ENCODE data around the gene HBE1.
"Not testable (repeated sequence)": the region's sequence is repeated elsewhere in the genome, so short reads cannot be mapped to it uniquely, and the experiment has no call there.

The HBE1 gene

DNA sequence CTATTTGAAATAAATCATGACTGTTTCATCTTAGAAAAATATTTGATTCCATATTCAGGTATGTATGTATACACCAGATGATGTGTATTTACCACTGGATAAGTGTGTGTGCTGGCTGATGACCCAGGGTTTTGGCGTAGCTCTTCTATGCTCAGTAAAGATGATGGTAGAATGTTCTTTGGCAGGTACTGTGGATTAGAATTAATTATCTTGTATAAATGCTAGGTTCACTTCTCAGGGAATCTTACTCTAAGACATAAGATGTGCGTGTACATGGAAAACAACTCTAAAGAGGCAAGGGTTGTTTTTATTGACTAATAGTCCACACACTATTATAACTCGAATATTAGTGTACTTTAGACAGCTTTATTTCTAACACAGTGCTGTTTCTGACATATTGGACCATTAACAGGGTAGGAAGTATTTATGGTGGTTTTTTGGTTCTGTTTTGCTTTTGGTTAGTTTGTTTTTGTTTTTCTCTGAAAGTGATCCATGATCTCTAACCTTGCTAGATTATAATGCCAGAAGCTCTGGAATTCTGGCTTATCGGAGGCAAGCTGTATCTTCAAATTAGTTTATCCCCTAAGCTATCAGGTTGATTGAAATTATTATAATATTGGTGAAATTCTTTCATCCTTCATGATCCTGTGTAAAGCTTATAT lies 19.1 kb downstream of the HBE1 start (continued):
- TF ChIP-seq, protein P1, sequence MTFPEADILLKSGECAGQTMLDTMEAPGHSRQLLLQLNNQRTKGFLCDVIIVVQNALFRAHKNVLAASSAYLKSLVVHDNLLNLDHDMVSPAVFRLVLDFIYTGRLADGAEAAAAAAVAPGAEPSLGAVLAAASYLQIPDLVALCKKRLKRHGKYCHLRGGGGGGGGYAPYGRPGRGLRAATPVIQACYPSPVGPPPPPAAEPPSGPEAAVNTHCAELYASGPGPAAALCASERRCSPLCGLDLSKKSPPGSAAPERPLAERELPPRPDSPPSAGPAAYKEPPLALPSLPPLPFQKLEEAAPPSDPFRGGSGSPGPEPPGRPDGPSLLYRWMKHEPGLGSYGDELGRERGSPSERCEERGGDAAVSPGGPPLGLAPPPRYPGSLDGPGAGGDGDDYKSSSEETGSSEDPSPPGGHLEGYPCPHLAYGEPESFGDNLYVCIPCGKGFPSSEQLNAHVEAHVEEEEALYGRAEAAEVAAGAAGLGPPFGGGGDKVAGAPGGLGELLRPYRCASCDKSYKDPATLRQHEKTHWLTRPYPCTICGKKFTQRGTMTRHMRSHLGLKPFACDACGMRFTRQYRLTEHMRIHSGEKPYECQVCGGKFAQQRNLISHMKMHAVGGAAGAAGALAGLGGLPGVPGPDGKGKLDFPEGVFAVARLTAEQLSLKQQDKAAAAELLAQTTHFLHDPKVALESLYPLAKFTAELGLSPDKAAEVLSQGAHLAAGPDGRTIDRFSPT (tag by site-specific recombination; IDR thresholded peaks at IDR 0.05): no peak

DNA sequence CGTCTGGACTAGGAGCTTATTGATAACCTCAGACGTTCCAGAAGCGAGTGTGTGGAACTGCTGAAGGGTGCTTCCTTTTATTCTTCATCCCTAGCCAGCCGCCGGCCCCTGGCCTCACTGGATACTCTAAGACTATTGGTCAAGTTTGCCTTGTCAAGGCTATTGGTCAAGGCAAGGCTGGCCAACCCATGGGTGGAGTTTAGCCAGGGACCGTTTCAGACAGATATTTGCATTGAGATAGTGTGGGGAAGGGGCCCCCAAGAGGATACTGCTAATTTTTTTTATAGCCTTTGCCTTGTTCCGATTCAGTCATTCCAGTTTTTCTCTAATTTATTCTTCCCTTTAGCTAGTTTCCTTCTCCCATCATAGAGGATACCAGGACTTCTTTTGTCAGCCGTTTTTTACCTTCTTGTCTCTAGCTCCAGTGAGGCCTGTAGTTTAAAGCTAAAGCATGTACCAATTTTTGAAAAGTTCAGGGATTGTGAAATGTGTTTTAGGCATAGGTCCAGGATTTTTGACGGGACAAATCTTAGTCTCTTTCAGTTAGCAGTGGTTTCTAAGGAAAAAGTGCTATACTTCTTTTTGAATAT lies 19.8 kb downstream of the HBE1 start, which contains the start of gene HBG1:
Gene HBG1 (minus strand): TSS at position 51 of the 590 bp plus-strand sequence. CDS start 53 bp downstream, outside the sequence.
- H3K27ac ChIP-seq (ENCODE audit: extremely low read depth, low read depth, low read length); H3K4me1 ChIP-seq (ENCODE audit: control insufficient read depth, insufficient read depth, low read length); H3K4me3 ChIP-seq (ENCODE audit: low read depth, low read length); H3K36me3 ChIP-seq (ENCODE audit: control insufficient read depth in 2 of 2, insufficient read depth in 1 of 2, low read length in 2 of 2); H3K9me3 ChIP-seq (ENCODE audit: control insufficient read depth, insufficient read depth, low read depth, low read length); POLR2A ChIA-PET: not testable (repeated sequence)
- CTCF ChIA-PET: interaction anchor here (0.6 kb wide), 1 partner anchor 45 kb away, joined by 3 read pairs; no protein-coding TSS in a partner anchor

DNA sequence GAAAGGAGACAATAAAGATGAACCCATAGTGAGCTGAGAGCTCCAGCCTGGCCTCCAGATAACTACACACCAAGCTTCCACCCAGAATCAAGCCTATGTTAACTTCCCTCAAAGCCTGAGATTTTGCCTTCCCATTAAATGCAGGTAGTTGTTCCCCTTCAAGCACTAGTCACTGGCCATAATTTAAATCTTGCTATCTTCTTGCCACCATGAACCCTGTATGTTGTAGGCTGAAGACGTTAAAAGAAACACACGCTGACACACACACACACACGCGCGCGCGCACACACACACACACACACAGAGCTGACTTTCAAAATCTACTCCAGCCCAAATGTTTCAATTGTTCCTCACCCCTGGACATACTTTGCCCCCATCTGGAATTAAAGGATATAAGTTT lies 21.2 kb downstream of the HBE1 start:
- H3K36me3 ChIP-seq (ENCODE audit: control insufficient read depth in 2 of 2, insufficient read depth in 1 of 2, low read length in 2 of 2); POLR2A ChIA-PET; H3K9me3 ChIP-seq (ENCODE audit: control insufficient read depth, insufficient read depth, low read depth, low read length); H3K4me3 ChIP-seq (ENCODE audit: low read depth, low read length); H3K4me1 ChIP-seq (ENCODE audit: control insufficient read depth, insufficient read depth, low read length); H3K27ac ChIP-seq (ENCODE audit: extremely low read depth, low read depth, low read length); CTCF ChIA-PET: not testable (repeated sequence)

DNA sequence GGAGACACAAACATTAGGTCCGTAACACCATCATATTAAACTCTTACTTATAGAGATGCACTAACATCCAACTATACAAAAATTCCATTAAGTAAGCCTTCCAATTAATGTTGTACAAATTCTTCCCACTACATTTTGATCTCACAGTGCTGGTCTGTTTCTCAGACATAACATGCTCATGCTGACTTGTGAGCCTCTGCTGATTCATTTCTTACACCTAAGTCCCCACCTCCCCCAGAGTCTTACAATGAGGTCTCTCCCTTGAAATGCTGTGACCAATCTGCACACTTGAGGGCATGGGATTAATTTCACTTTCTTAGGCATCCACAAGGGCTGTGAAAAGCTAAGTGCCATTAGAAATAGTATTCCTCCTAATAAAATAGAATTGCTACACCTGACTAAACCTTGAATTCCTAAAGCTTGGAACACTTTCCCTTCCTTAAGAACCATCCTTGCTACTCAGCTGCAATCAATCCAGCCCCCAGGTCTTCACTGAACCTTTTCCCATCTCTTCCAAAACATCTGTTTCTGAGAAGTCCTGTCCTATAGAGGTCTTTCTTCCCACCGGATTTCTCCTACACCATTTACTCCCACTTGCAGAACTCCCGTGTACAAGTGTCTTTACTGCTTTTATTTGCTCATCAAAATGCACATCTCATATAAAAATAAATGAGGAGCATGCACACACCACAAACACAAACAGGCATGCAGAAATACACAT lies 22.1 kb downstream of the HBE1 start:
- H3K4me1 ChIP-seq (ENCODE audit: control insufficient read depth, insufficient read depth, low read length): no peaks in the 10 kb centered on the region
- H3K9me3 ChIP-seq (ENCODE audit: control insufficient read depth, insufficient read depth, low read depth, low read length): no peaks in the 10 kb centered on the region
- no peak for TF ChIP-seq ZNF610 (tag by site-specific recombination; IDR thresholded peaks at IDR 0.05; ENCODE audit: borderline replicate concordance)
- TF ChIP-seq, protein P2, sequence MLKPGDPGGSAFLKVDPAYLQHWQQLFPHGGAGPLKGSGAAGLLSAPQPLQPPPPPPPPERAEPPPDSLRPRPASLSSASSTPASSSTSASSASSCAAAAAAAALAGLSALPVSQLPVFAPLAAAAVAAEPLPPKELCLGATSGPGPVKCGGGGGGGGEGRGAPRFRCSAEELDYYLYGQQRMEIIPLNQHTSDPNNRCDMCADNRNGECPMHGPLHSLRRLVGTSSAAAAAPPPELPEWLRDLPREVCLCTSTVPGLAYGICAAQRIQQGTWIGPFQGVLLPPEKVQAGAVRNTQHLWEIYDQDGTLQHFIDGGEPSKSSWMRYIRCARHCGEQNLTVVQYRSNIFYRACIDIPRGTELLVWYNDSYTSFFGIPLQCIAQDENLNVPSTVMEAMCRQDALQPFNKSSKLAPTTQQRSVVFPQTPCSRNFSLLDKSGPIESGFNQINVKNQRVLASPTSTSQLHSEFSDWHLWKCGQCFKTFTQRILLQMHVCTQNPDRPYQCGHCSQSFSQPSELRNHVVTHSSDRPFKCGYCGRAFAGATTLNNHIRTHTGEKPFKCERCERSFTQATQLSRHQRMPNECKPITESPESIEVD (tag by site-specific recombination; IDR thresholded peaks at IDR 0.05): no peak
- no peak for TF ChIP-seq ZBTB21 (tag by site-specific recombination; IDR thresholded peaks at IDR 0.05)
- TF ChIP-seq SP3 (tag by site-specific recombination; IDR thresholded peaks at IDR 0.05): no peak
- no peak for TF ChIP-seq ZBTB8A (tag by site-specific recombination; IDR thresholded peaks at IDR 0.05)
- no peak for TF ChIP-seq KLF9 (tag by site-specific recombination; IDR thresholded peaks at IDR 0.05; ENCODE audit: low read depth)
- no peak for TF ChIP-seq ZNF112 (tag by site-specific recombination; IDR thresholded peaks at IDR 0.05)
- no peak for TF ChIP-seq SCRT2 (tag by site-specific recombination; IDR thresholded peaks at IDR 0.05)
- TF ChIP-seq ZNF768 (tag by site-specific recombination; IDR thresholded peaks at IDR 0.05): no peak
- TF ChIP-seq ZNF600 (tag by site-specific recombination; IDR thresholded peaks at IDR 0.05): no peak
- no peaks in the 10 kb centered on the region for H3K36me3 ChIP-seq (ENCODE audit: control insufficient read depth in 2 of 2, insufficient read depth in 1 of 2, low read length in 2 of 2)
- POLR2A ChIA-PET: no interaction called here
- CTCF ChIA-PET: no interaction called here
- H3K27ac ChIP-seq (ENCODE audit: extremely low read depth, low read depth, low read length): no peak overlapping the region
- no peak overlapping the region for H3K4me3 ChIP-seq (ENCODE audit: low read depth, low read length)

All from HEK293 (cell line).